Measurements from ENCODE around the gene GPR33.
"Not testable (repeated sequence)": the region's sequence is repeated elsewhere in the genome, so short reads cannot be mapped to it uniquely, and the experiment has no call there.

GPR33 gene

GRCh38 chr14:31487886-31488285, at the start of gene GPR33:
Gene GPR33, minus strand, starts transcription at chr14:31488039. Its CDS starts 4,074 bp downstream, at chr14:31483965.
- DNase-seq (ENCODE audit: low read depth) = no peak

GRCh38 chr14:31536201-31536960, 48.5 kb upstream of the GPR33 start:
- no peak for DNase-seq (ENCODE audit: low read depth)

GRCh38 chr14:31530136-31530535, 42.3 kb upstream of the GPR33 start:
- DNase-seq (ENCODE audit: low read depth) = no peak

GRCh38 chr14:31529053-31529452, 41.2 kb upstream of the GPR33 start:
- no peak for DNase-seq (ENCODE audit: low read depth)

GRCh38 chr14:31527546-31527945, 39.7 kb upstream of the GPR33 start:
- DNase-seq (ENCODE audit: low read depth) = no peak

GRCh38 chr14:31527087-31527486, 39.2 kb upstream of the GPR33 start:
- DNase-seq (ENCODE audit: low read depth) = no peak

GRCh38 chr14:31510855-31511254, 23.0 kb upstream of the GPR33 start:
- no peak for DNase-seq (ENCODE audit: low read depth)

- DNase-seq (ENCODE audit: low read depth) = no peak
Observed at GRCh38 chr14:31510222-31510621, 22.4 kb upstream of the GPR33 start.

- DNase-seq (ENCODE audit: low read depth) = no peak
Observed at GRCh38 chr14:31508135-31508534, 20.3 kb upstream of the GPR33 start.

GRCh38 chr14:31505411-31505810, 17.6 kb upstream of the GPR33 start:
- no peak for DNase-seq (ENCODE audit: low read depth)

- no peak for DNase-seq (ENCODE audit: low read depth)
Observed at GRCh38 chr14:31501870-31502269, 14.0 kb upstream of the GPR33 start.

GRCh38 chr14:31492759-31493498, 5.1 kb upstream of the GPR33 start:
- no peak for DNase-seq (ENCODE audit: low read depth)

GRCh38 chr14:31489691-31490090, 1.9 kb upstream of the GPR33 start:
- no peak for DNase-seq (ENCODE audit: low read depth)

GRCh38 chr14:31486764-31487163, 1.1 kb downstream of the GPR33 start:
- DNase-seq (ENCODE audit: low read depth) = no peak

GRCh38 chr14:31484754-31485153, 3.1 kb downstream of the GPR33 start:
- no peak for DNase-seq (ENCODE audit: low read depth)

GRCh38 chr14:31480156-31480555, 7.7 kb downstream of the GPR33 start:
- DNase-seq (ENCODE audit: low read depth) = no peak

GRCh38 chr14:31479027-31479426, 8.8 kb downstream of the GPR33 start:
- no peak for DNase-seq (ENCODE audit: low read depth)

- DNase-seq (ENCODE audit: low read depth) = no peak
Observed at GRCh38 chr14:31477248-31477647, 10.6 kb downstream of the GPR33 start.

GRCh38 chr14:31476131-31476866, 11.5 kb downstream of the GPR33 start:
- no peak for DNase-seq (ENCODE audit: low read depth)

- DNase-seq (ENCODE audit: low read depth) = no peak
Observed at GRCh38 chr14:31466554-31466953, 21.3 kb downstream of the GPR33 start.

GRCh38 chr14:31465111-31465510, 22.7 kb downstream of the GPR33 start:
- no peak for DNase-seq (ENCODE audit: low read depth)

- DNase-seq (ENCODE audit: low read depth) = not testable (repeated sequence)
Observed at GRCh38 chr14:31462450-31462849, 25.4 kb downstream of the GPR33 start.

- DNase-seq (ENCODE audit: low read depth) = no peak
Observed at GRCh38 chr14:31461545-31461944, 26.3 kb downstream of the GPR33 start.
